Smooth muscle cell of the brain vasculature (primary cell): Measurements from ENCODE around the gene HSPA14.
"Not testable (repeated sequence)": the region's sequence is repeated elsewhere in the genome, so short reads cannot be mapped to it uniquely, and the experiment has no call there.

Experiments used
- DNase-seq: peaks from one replicate; pipeline ENCODE4 v3.0.0-alpha.2; 2012; ENCODE audit warnings: low read depth, low spot score

The HSPA14 gene

GRCh38 chr10:14837757-14838581, at the start of gene HSPA14, which contains the start of the genes CDNF and MSANTD7:
Gene HSPA14 (plus strand): TSS chr10:14838306. CDS start chr10:14838403, 97 bp downstream.
Gene CDNF (minus strand): TSS chr10:14838037. CDS start chr10:14837946, 91 bp downstream.
Gene MSANTD7 (plus strand): TSS chr10:14838306. CDS start chr10:14842285, 3,979 bp downstream.
- peak; percentile 99 for DNase-seq

- no peak for DNase-seq
These were observed 39.5 kb upstream of the HSPA14 start for GRCh38 chr10:14798636-14799035.

GRCh38 chr10:14800397-14800796, 37.7 kb upstream of the HSPA14 start:
- DNase-seq: no peak

GRCh38 chr10:14801723-14802122, 36.4 kb upstream of the HSPA14 start:
- DNase-seq: no peak

- DNase-seq: no peak
These were observed 34.3 kb upstream of the HSPA14 start for GRCh38 chr10:14803827-14804226.

- no peak for DNase-seq
These were observed 31.8 kb upstream of the HSPA14 start for GRCh38 chr10:14806318-14806717.

- no peak for DNase-seq
These were observed 26.8 kb upstream of the HSPA14 start for GRCh38 chr10:14810969-14811953.

- DNase-seq: no peak
These were observed 25.8 kb upstream of the HSPA14 start for GRCh38 chr10:14812271-14812670.

GRCh38 chr10:14815681-14816080, 22.4 kb upstream of the HSPA14 start:
- DNase-seq: no peak

- DNase-seq: not testable (repeated sequence)
These were observed 21.4 kb upstream of the HSPA14 start for GRCh38 chr10:14816717-14817116.

- no peak for DNase-seq
These were observed 17.9 kb upstream of the HSPA14 start for GRCh38 chr10:14820010-14820774.

- DNase-seq: no peak
These were observed 17.3 kb upstream of the HSPA14 start for GRCh38 chr10:14820775-14821154.

- no peak for DNase-seq
These were observed 16.3 kb upstream of the HSPA14 start for GRCh38 chr10:14821635-14822375.

GRCh38 chr10:14822879-14823755, 15.0 kb upstream of the HSPA14 start:
- DNase-seq: no peak

- no peak for DNase-seq
These were observed 14.1 kb upstream of the HSPA14 start for GRCh38 chr10:14823966-14824365.

- no peak for DNase-seq
These were observed 11.9 kb upstream of the HSPA14 start for GRCh38 chr10:14826076-14826829.

GRCh38 chr10:14833106-14833505, 5.0 kb upstream of the HSPA14 start:
- no peak for DNase-seq

- no peak for DNase-seq
These were observed 1.9 kb upstream of the HSPA14 start for GRCh38 chr10:14836208-14836607.
